ENCODE measurements around the gene PPARG. TPM values are rescaled to one million over a fixed set of nuclear protein-coding genes. Genes with fewer than 3 reads are reported as not detected.

PPARG gene
- total and polyA plus RNA-seq, 2 experiments from 2014 or later, result 25.1 to 37.9 TPM

DNA sequence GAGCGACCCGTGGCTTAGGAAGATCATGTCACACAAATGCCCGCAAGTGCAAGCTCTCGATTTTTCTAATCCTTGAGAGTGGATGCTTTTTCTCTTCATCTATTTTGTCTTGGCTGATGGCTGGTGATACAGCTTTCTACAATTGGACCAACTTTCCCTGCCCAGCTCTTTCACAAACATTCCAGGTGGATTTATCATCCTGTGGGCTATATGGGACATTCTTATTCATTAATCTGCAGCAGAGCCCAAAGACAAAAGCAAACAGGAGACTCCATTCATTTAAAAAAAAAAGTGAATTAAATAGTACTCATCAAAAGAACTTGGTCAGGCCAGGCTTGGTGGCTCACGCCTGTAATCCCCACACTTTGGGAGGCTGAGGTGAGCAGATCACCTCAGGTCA lies 181.2 kb downstream of the PPARG start:
- H3K27ac ChIP-seq, result no peak overlapping the region
- no peaks in the 10 kb centered on the region for H4K20me1 ChIP-seq (ENCODE audit: insufficient read depth, poor library complexity, severe bottlenecking)
- no peak for DNase-seq (ENCODE audit: low spot score)
- H2AFZ ChIP-seq, result no peak overlapping the region
- H3K4me2 ChIP-seq, result no peak overlapping the region
- peaks cover 5% of the 10 kb centered on the region for H3K4me1 ChIP-seq (ENCODE audit: insufficient read depth)
- H3K9me3 ChIP-seq (ENCODE audit: low read depth), result no peaks in the 10 kb centered on the region
- H3K27me3 ChIP-seq, result no peaks in the 10 kb centered on the region
- 80% methylated on average over 5 of the region's 5 CpGs for WGBS (ENCODE audit: low lambda C conversion rate, missing lambda C conversion rate)
- H3K9me2 ChIP-seq (replicated peaks; ENCODE audit: insufficient read depth), result no peaks in the 10 kb centered on the region
- no peak overlapping the region for H3K4me3 ChIP-seq
- H3K79me2 ChIP-seq, result no peaks in the 10 kb centered on the region
- H3K36me3 ChIP-seq (replicated peaks; ENCODE audit: insufficient read depth, low read depth), result no peaks in the 10 kb centered on the region
- TF ChIP-seq EZH2phosphoT487 (IDR thresholded peaks at IDR 0.05; ENCODE audit: low read depth, severe bottlenecking, unreplicated experiment) (no peak), EZH2 (IDR thresholded peaks at IDR 0.05; ENCODE audit: borderline replicate concordance) (no peak)
- TF ChIP-seq, protein P1, sequence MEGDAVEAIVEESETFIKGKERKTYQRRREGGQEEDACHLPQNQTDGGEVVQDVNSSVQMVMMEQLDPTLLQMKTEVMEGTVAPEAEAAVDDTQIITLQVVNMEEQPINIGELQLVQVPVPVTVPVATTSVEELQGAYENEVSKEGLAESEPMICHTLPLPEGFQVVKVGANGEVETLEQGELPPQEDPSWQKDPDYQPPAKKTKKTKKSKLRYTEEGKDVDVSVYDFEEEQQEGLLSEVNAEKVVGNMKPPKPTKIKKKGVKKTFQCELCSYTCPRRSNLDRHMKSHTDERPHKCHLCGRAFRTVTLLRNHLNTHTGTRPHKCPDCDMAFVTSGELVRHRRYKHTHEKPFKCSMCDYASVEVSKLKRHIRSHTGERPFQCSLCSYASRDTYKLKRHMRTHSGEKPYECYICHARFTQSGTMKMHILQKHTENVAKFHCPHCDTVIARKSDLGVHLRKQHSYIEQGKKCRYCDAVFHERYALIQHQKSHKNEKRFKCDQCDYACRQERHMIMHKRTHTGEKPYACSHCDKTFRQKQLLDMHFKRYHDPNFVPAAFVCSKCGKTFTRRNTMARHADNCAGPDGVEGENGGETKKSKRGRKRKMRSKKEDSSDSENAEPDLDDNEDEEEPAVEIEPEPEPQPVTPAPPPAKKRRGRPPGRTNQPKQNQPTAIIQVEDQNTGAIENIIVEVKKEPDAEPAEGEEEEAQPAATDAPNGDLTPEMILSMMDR (IDR thresholded peaks at IDR 0.05; ENCODE audit: poor library complexity), result no peak

DNA sequence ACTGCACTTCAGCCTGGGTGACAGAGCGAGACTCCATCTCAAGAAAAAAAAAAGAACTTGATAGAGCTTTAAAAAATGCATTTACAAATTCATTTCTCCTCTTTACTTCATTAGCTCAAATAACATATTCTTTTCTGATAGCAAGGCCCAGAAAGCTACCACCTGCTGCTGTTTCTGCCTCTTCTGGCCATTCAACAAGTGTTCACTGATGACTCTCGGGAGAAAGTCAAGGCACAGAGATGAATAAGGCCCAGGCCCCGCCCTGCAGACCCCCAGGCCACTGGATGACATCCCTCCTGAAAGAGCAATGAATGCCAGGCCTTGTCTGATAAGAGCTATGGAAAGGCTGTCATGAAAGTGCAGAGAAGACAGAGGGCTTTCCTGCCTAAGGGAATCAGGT lies 181.8 kb downstream of the PPARG start:
- peaks cover 5% of the 10 kb centered on the region for H3K4me1 ChIP-seq (ENCODE audit: insufficient read depth)
- no peak for TF ChIP-seq EZH2phosphoT487 (IDR thresholded peaks at IDR 0.05; ENCODE audit: low read depth, severe bottlenecking, unreplicated experiment)
- TF ChIP-seq EZH2 (IDR thresholded peaks at IDR 0.05; ENCODE audit: borderline replicate concordance), result no peak
- TF ChIP-seq, protein P1 (IDR thresholded peaks at IDR 0.05; ENCODE audit: poor library complexity), result no peak
- no peaks in the 10 kb centered on the region for H4K20me1 ChIP-seq (ENCODE audit: insufficient read depth, poor library complexity, severe bottlenecking)
- 90% methylated on average over 3 of the region's 3 CpGs for WGBS (ENCODE audit: low lambda C conversion rate, missing lambda C conversion rate)
- no peaks in the 10 kb centered on the region for H3K36me3 ChIP-seq (replicated peaks; ENCODE audit: insufficient read depth, low read depth)
- no peak overlapping the region for H2AFZ ChIP-seq
- H3K27ac ChIP-seq, result no peak overlapping the region
- DNase-seq (ENCODE audit: low spot score), result no peak
- no peaks in the 10 kb centered on the region for H3K9me3 ChIP-seq (ENCODE audit: low read depth)
- H3K4me3 ChIP-seq, result no peak overlapping the region
- H3K27me3 ChIP-seq, result no peaks in the 10 kb centered on the region
- H3K79me2 ChIP-seq, result no peaks in the 10 kb centered on the region
- no peak overlapping the region for H3K4me2 ChIP-seq
- H3K9me2 ChIP-seq (replicated peaks; ENCODE audit: insufficient read depth), result no peaks in the 10 kb centered on the region

DNA sequence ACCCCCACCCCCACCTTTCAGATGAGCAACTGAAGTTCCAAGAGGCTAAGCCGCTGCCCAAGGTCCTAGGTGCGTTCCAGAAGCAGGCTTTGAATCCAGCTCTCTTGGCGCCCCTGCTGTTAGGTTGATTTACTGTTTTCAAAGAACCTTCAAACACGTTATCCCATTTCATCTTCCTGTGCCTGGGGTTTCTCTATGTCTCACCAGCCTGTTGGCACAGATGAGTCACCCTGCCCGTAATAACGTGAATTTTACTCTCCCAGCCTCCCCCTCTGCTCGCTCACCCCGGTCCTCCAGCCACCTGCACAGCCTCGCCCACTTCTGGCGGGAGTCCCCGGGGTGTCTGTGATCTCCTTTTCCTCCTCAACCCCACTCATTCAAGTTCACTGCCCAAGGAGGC lies 182.4 kb downstream of the PPARG start:
- Histone ChIP-seq H3K27me3 (no peaks in the 10 kb centered on the region), H4K20me1 (ENCODE audit: insufficient read depth, poor library complexity, severe bottlenecking) (no peaks in the 10 kb centered on the region), H3K4me3 (no peak overlapping the region), H3K4me1 (ENCODE audit: insufficient read depth) (peaks cover 5% of the 10 kb centered on the region), H2AFZ (no peak overlapping the region), H3K9me3 (ENCODE audit: low read depth) (no peaks in the 10 kb centered on the region), H3K4me2 (no peak overlapping the region), H3K9me2 (replicated peaks; ENCODE audit: insufficient read depth) (no peaks in the 10 kb centered on the region), H3K27ac (no peak overlapping the region), H3K36me3 (replicated peaks; ENCODE audit: insufficient read depth, low read depth) (no peaks in the 10 kb centered on the region), H3K79me2 (no peaks in the 10 kb centered on the region)
- peak; percentile 45 for DNase-seq (ENCODE audit: low spot score)
- TF ChIP-seq, protein P1 (IDR thresholded peaks at IDR 0.05; ENCODE audit: poor library complexity), result no peak
- TF ChIP-seq EZH2phosphoT487 (IDR thresholded peaks at IDR 0.05; ENCODE audit: low read depth, severe bottlenecking, unreplicated experiment) (no peak), EZH2 (IDR thresholded peaks at IDR 0.05; ENCODE audit: borderline replicate concordance) (no peak)
- 69% methylated on average over 11 of the region's 11 CpGs for WGBS (ENCODE audit: low lambda C conversion rate, missing lambda C conversion rate)

Measured in hepatocyte (in vitro differentiated cells).